Hepatocyte (in vitro differentiated cells): ENCODE data around the gene IRF5. TPM values are rescaled to one million over a fixed set of nuclear protein-coding genes. Genes with fewer than 3 reads are reported as not detected.
"Not testable (repeated sequence)": the region's sequence is repeated elsewhere in the genome, so short reads cannot be mapped to it uniquely, and the experiment has no call there.

ENCODE experiments used
- DNase-seq: peaks from one replicate; pipeline ENCODE4 v3.0.0-alpha.2; 2016; ENCODE audit warnings: low spot score
- H2AFZ ChIP-seq: fragments of 200-600 bp; sonication (generic); 2 replicates; pipeline ENCODE4 v1.6.0; 2016; ENCODE audit warnings: antibody characterized with exemption, mild to moderate bottlenecking
- H3K27ac ChIP-seq: fragments of 200-600 bp; sonication (generic); 2 replicates; pipeline ENCODE4 v1.5.1; 2016; ENCODE audit warnings: mild to moderate bottlenecking
- H3K27me3 ChIP-seq: fragments of 200-600 bp; sonication (generic); 2 replicates; pipeline ENCODE4 v1.6.1; 2016
- H3K36me3 ChIP-seq: fragments of 200-600 bp; sonication (generic); replicated peaks from 2 replicates; pipeline ENCODE4 v1.5.1; 2016; ENCODE audit warnings: low read depth; ENCODE audit not compliant: insufficient read depth
- H3K4me1 ChIP-seq: fragments of 200-600 bp; sonication (generic); 2 replicates; pipeline ENCODE4 v1.5.1; 2016; ENCODE audit warnings: mild to moderate bottlenecking, moderate library complexity; ENCODE audit not compliant: insufficient read depth
- H3K4me2 ChIP-seq: fragments of 200-600 bp; sonication (generic); 2 replicates; pipeline ENCODE4 v1.6.0; 2016
- H3K4me3 ChIP-seq: fragments of 200-600 bp; sonication (generic); 2 replicates; pipeline ENCODE4 v1.5.1; 2016; ENCODE audit warnings: mild to moderate bottlenecking
- H3K79me2 ChIP-seq: fragments of 200-600 bp; sonication (generic); 2 replicates; pipeline ENCODE4 v1.6.0; 2017; ENCODE audit warnings: mild to moderate bottlenecking
- H3K9me2 ChIP-seq: fragments of 200-600 bp; sonication (generic); replicated peaks from 2 replicates; pipeline ENCODE4 v1.6.0; 2017; ENCODE audit warnings: mild to moderate bottlenecking; ENCODE audit not compliant: insufficient read depth
- H3K9me3 ChIP-seq: fragments of 200-600 bp; sonication (generic); 2 replicates; pipeline ENCODE4 v1.5.1; 2016; ENCODE audit warnings: low read depth, mild to moderate bottlenecking
- H4K20me1 ChIP-seq: fragments of 200-600 bp; sonication (generic); 2 replicates; pipeline ENCODE4 v1.6.0; 2016; ENCODE audit warnings: mild to moderate bottlenecking; ENCODE audit not compliant: insufficient read depth, poor library complexity, severe bottlenecking
- EZH2 ChIP-seq: fragments of 200-600 bp; sonication (generic); IDR thresholded peaks from 2 replicates; pipeline ENCODE4 v1.6.1; 2016; ENCODE audit warnings: antibody characterized with exemption, mild to moderate bottlenecking, borderline replicate concordance
- EZH2phosphoT487 ChIP-seq: fragments of 200-600 bp; sonication (generic); IDR thresholded peaks from one replicate; pipeline ENCODE4 v1.6.1; 2018; ENCODE audit warnings: antibody characterized with exemption, mild to moderate bottlenecking, low read depth, moderate library complexity; ENCODE audit not compliant: unreplicated experiment, severe bottlenecking
- WGBS: methylation state at CpG from one replicate; pipeline ENCODE4 v1.1.6; 2016; ENCODE audit warnings: low lambda C conversion rate; ENCODE audit errors: missing lambda C conversion rate; 5-methylcytosine and 5-hydroxymethylcytosine counted together
- polyA plus RNA-seq: library from polyadenylated mRNA; unstranded; fragments of >200 nt; fragmentation: Nextera tagmentation; extraction: Ambion mirVana; gene quantifications from 2 replicates; pipeline ENCODE4 v1.2.1, GENCODE V29; 2016
- small RNA-seq: library from RNA; depleted of rRNA; stranded (forward); fragments of <200 nt; gene quantifications from one replicate; pipeline ENCODE3, GENCODE V24; 2014
- total RNA-seq: library from RNA; depleted of rRNA; stranded (reverse); fragments of >200 nt; gene quantifications from 2 replicates; pipeline ENCODE4 v1.2.3, GENCODE V29; 2014
- TF ChIP-seq, protein P1 (sequence below): fragments of 200-600 bp; sonication (generic); IDR thresholded peaks from 2 replicates; pipeline ENCODE4 v1.5.1; 2016; ENCODE audit warnings: antibody characterized with exemption, mild to moderate bottlenecking; ENCODE audit not compliant: poor library complexity

The IRF5 gene
- total and polyA plus RNA-seq, 2 experiments from 2014 or later, result 0.73 TPM; not detected in 1

- no peaks in the 10 kb centered on the region for H3K9me3 ChIP-seq
- no peak overlapping the region for H2AFZ ChIP-seq
- no peak overlapping the region for H3K4me3 ChIP-seq
- no peaks in the 10 kb centered on the region for H4K20me1 ChIP-seq
- H3K79me2 ChIP-seq, result no peaks in the 10 kb centered on the region
- TF ChIP-seq, protein P1, sequence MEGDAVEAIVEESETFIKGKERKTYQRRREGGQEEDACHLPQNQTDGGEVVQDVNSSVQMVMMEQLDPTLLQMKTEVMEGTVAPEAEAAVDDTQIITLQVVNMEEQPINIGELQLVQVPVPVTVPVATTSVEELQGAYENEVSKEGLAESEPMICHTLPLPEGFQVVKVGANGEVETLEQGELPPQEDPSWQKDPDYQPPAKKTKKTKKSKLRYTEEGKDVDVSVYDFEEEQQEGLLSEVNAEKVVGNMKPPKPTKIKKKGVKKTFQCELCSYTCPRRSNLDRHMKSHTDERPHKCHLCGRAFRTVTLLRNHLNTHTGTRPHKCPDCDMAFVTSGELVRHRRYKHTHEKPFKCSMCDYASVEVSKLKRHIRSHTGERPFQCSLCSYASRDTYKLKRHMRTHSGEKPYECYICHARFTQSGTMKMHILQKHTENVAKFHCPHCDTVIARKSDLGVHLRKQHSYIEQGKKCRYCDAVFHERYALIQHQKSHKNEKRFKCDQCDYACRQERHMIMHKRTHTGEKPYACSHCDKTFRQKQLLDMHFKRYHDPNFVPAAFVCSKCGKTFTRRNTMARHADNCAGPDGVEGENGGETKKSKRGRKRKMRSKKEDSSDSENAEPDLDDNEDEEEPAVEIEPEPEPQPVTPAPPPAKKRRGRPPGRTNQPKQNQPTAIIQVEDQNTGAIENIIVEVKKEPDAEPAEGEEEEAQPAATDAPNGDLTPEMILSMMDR, result no peak
- TF ChIP-seq EZH2phosphoT487 (no peak), EZH2 (no peak)
- no peaks in the 10 kb centered on the region for H3K36me3 ChIP-seq
- 92% methylated on average over 2 of the region's 2 CpGs for WGBS
- no peaks in the 10 kb centered on the region for H3K27me3 ChIP-seq
- no peak for DNase-seq
- H3K9me2 ChIP-seq, result no peaks in the 10 kb centered on the region
- H3K4me2 ChIP-seq, result no peak overlapping the region
- no peak overlapping the region for H3K27ac ChIP-seq
- no peaks in the 10 kb centered on the region for H3K4me1 ChIP-seq
Measured at GRCh38 chr7:128993419-128993818, 55.7 kb downstream of the IRF5 start.

DNA sequence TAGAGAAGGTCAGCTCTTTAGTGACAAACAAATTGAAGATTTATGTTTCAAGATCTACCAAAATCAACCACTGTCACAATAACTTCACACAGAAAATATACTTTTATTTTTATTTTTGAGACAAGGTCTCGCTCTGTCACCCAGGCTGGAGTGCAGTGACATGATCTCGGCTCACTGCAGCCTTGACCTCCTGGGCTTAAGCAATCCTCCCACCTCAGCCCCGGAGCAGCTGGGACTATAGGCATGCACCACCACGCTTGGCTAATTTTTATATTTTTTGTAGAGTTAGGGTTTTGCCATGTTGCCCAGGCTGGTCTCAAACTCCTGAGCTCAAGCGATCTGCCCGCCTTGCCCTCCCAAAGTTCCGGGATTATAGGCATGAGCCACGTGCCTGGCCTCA lies 56.8 kb downstream of the IRF5 start:
- not testable (repeated sequence) for H2AFZ ChIP-seq, DNase-seq, H3K4me2 ChIP-seq, H3K9me3 ChIP-seq, H3K79me2 ChIP-seq, H3K27ac ChIP-seq, H3K27me3 ChIP-seq, H3K4me3 ChIP-seq, H3K9me2 ChIP-seq, H3K4me1 ChIP-seq, H3K36me3 ChIP-seq, H4K20me1 ChIP-seq
- whole genome bisulfite sequencing, result 94% methylated on average over 8 of the region's 8 CpGs

GRCh38 chr7:128997181-128997580 lies 59.5 kb downstream of the IRF5 start:
- no peaks in the 10 kb centered on the region for H3K4me1 ChIP-seq
- no peak for DNase-seq
- no peak overlapping the region for H3K4me2 ChIP-seq
- H3K79me2 ChIP-seq, result no peaks in the 10 kb centered on the region
- no peak overlapping the region for H3K27ac ChIP-seq
- no peak overlapping the region for H3K4me3 ChIP-seq
- TF ChIP-seq, protein P1, result no peak
- TF ChIP-seq EZH2phosphoT487 (no peak), EZH2 (no peak)
- peaks cover 4% of the 10 kb centered on the region for H3K36me3 ChIP-seq
- H4K20me1 ChIP-seq, result no peaks in the 10 kb centered on the region
- WGBS, result 95% methylated on average over 5 of the region's 5 CpGs
- no peaks in the 10 kb centered on the region for H3K27me3 ChIP-seq
- no peaks in the 10 kb centered on the region for H3K9me2 ChIP-seq
- no peak overlapping the region for H2AFZ ChIP-seq
- H3K9me3 ChIP-seq, result no peaks in the 10 kb centered on the region

Small RNAs within 50 kb of the gene (small RNA-seq; reads per million reads assigned to genes)
- gene RN7SL306P, result not detected

Other genes with a start within 250 kb of the IRF5 start
- 248 and 267 TPM in 2 replicates for gene CALU, start 198.6 kb upstream of the IRF5 start, total RNA-seq
- gene CALU, start 198.6 kb upstream of the IRF5 start, polyA plus RNA-seq, result 283 and 291 TPM in 2 replicates
- not detected in 2 replicates for gene OPN1SW, start 162.1 kb upstream of the IRF5 start, total RNA-seq
- gene OPN1SW, start 162.1 kb upstream of the IRF5 start, polyA plus RNA-seq, result 0.80 TPM in 1 of 2 replicates, not detected in the other
- 3.4 and 5.6 TPM in 2 replicates for gene CCDC136, start 146.0 kb upstream of the IRF5 start, total RNA-seq
- gene CCDC136, start 146.0 kb upstream of the IRF5 start, polyA plus RNA-seq, result 3.8 and 8.3 TPM in 2 replicates
- gene FLNC, start 107.5 kb upstream of the IRF5 start, total RNA-seq, result 32.8 and 60.7 TPM in 2 replicates
- 40.4 and 46.6 TPM in 2 replicates for gene FLNC, start 107.5 kb upstream of the IRF5 start, polyA plus RNA-seq
- gene ATP6V1F, start 75.1 kb upstream of the IRF5 start, total RNA-seq, result 181 and 184 TPM in 2 replicates
- gene ATP6V1F, start 75.1 kb upstream of the IRF5 start, polyA plus RNA-seq, result 422 and 426 TPM in 2 replicates
- 0.20 and 0.40 TPM in 2 replicates for gene KCP, start 27.2 kb upstream of the IRF5 start, total RNA-seq
- gene KCP, start 27.2 kb upstream of the IRF5 start, polyA plus RNA-seq, result 2.4 and 3.3 TPM in 2 replicates
- gene TNPO3, start 117.2 kb downstream of the IRF5 start, total RNA-seq, result 32.2 and 35.4 TPM in 2 replicates
- gene TNPO3, start 117.2 kb downstream of the IRF5 start, polyA plus RNA-seq, result 19.9 and 20.3 TPM in 2 replicates
- gene TSPAN33, start 206.8 kb downstream of the IRF5 start, total RNA-seq, result 9.6 and 10.4 TPM in 2 replicates
- 7.3 and 7.8 TPM in 2 replicates for gene TSPAN33, start 206.8 kb downstream of the IRF5 start, polyA plus RNA-seq